ENCODE data around the gene SLC22A23. TPM values are rescaled to one million over a fixed set of nuclear protein-coding genes. Genes with fewer than 3 reads are reported as not detected.

Gene SLC22A23
- total and polyA plus RNA-seq, 2 experiments from 2014 or later = 6.1 to 38.3 TPM

Other genes starting within 250 kb of the SLC22A23 start
- gene TUBB2B, start 229.4 kb downstream of the SLC22A23 start, total RNA-seq (2014; rRNA removed; shearing (Covaris generic)) = 794 and 802 TPM in 2 replicates
- gene TUBB2B, start 229.4 kb downstream of the SLC22A23 start, polyA plus RNA-seq (2016; fragmentation: Nextera tagmentation; extraction: Ambion mirVana) = 355 and 376 TPM in 2 replicates
- 30.6 and 37.2 TPM in 2 replicates for gene PSMG4, start 198.1 kb downstream of the SLC22A23 start, total RNA-seq (2014; rRNA removed; shearing (Covaris generic))
- 168 and 180 TPM in 2 replicates for gene PSMG4, start 198.1 kb downstream of the SLC22A23 start, polyA plus RNA-seq (2016; fragmentation: Nextera tagmentation; extraction: Ambion mirVana)